Measurements from ENCODE around the gene UBXN10.

UBXN10 gene

DNA sequence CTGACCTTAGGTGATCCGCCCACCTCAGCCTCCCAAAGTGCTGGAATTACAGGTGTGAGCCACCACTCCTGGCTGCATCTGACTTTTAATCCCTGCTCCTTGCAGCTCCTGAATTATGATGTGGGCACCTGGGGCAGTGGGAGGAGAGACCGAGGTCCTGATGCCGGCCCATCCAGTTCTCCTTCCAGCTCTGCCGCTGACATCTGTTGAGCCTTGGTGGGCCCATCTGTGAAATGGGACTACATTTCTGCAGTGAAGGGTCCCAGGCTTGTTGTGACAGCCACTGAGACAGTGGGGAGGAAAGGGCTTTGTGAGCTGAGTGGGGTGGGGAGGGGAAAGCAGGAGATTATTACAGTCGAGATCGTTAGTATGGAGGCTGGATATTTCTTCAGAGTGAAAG lies 34.9 kb upstream of the UBXN10 start:
- no peak for DNase-seq (ENCODE audit: extremely low spot score, insufficient read length, low read depth)
- no peak for FAIRE-seq

- FAIRE-seq (peak; percentile 82), DNase-seq (ENCODE audit: extremely low spot score, insufficient read length, low read depth) (peak; percentile 87)
Observed at GRCh38 chr1:20151906-20152598, 33.8 kb upstream of the UBXN10 start.

DNA sequence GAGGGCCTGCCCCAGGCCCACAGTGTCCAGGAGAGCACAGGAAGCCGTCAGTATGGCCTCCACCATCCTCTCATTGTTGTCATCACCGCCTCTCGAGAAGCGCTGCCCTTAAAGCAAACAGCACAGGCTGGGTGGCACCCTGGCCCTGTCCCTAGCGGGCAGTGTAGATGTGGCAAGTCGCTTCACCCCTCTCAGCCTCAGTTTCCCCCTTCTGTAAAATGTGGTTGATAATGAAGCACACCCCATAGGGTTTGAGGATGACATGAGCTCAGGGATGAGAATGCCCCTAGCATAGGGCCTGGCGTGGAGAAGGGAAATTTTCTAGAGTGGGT lies 33.3 kb upstream of the UBXN10 start:
- no peak for DNase-seq (ENCODE audit: extremely low spot score, insufficient read length, low read depth)
- FAIRE-seq: no peak

- DNase-seq (ENCODE audit: extremely low spot score, insufficient read length, low read depth) (no peak), FAIRE-seq (no peak)
Observed at GRCh38 chr1:20153000-20153418, 32.9 kb upstream of the UBXN10 start.

DNA sequence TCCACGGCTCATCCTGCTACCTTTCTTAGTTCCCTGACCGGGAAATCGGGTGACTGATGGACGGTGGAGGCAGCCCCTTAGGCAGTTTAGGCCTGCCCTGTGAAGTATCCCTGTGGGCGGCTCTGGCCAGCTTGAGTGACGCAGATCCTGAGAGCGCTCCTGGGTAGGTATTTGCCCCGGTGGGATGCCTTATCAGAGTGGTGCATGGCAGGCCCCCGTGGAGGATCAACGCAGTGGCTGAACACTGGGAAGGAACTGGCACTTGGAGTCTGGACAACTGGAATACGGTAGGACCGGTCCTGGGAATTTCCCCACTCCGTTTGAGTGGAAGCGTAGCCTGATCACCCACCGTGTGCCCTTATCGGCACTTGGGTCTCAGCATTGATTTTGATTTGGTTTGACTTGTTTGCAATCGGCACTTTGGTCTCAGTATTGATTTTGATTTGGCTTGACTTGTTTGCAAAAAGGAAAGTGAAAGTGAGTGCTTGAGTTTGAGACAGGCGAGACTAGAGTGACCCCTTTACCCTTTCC lies 31.5 kb upstream of the UBXN10 start:
- FAIRE-seq (no peak), DNase-seq (ENCODE audit: extremely low spot score, insufficient read length, low read depth) (no peak)

GRCh38 chr1:20158358-20159070 lies 27.4 kb upstream of the UBXN10 start:
- DNase-seq (ENCODE audit: extremely low spot score, insufficient read length, low read depth): no peak
- FAIRE-seq: no peak

GRCh38 chr1:20160034-20160433 lies 25.9 kb upstream of the UBXN10 start:
- DNase-seq (ENCODE audit: extremely low spot score, insufficient read length, low read depth) (no peak), FAIRE-seq (no peak)

DNA sequence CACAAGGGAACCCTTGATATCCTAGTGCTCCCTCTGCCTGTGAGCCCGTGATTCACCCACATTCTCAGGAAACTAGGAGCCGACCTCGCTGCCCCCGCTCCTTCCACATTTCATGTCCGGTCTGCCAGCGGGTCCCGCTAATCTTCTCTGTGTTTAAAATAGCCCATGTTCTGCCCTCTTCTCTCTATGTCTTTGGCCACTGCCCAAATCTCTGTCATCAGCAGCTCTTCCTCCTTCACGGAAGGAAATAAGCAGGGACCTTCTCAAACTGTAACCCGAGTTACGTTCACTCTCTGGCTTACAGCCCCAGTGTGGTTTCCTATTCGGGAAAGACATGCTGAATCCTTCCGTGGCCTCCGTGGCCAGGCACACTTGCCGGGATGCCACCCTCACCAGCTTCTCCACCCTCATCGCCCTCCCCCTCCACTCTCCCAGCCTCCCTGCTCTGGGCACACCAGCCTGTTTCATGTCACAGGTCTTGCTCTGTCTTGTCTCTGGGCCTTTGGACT lies 21.1 kb upstream of the UBXN10 start:
- DNase-seq (ENCODE audit: extremely low spot score, insufficient read length, low read depth): no peak
- FAIRE-seq: no peak

DNA sequence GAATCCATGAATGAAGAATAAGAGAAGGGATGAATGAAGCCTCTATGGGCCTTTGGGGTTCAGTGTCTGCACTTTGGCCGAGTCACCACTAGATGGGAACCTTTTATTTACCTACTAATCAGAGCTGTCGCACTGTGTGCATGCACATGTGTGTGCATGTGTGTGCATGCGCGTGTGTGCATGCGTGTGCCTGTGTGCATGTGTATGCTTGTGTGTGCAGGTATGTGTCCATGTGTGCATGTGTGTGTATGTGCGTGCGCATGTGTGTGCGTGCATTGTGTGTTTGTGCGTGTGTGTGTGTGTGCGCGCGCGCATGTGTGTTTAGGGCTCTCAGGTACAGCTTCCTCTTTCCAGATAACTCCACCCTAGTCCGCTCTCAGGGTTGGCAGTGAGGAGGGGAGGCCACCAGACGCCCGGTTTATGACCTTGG lies 20.4 kb upstream of the UBXN10 start:
- no peak for FAIRE-seq

GRCh38 chr1:20166051-20166450 lies 19.8 kb upstream of the UBXN10 start:
- no peak for FAIRE-seq
- no peak for DNase-seq (ENCODE audit: extremely low spot score, insufficient read length, low read depth)

More for the DNA sequence above, 20.4 kb upstream of the UBXN10 start:
- no peak for DNase-seq (ENCODE audit: extremely low spot score, insufficient read length, low read depth)

DNA sequence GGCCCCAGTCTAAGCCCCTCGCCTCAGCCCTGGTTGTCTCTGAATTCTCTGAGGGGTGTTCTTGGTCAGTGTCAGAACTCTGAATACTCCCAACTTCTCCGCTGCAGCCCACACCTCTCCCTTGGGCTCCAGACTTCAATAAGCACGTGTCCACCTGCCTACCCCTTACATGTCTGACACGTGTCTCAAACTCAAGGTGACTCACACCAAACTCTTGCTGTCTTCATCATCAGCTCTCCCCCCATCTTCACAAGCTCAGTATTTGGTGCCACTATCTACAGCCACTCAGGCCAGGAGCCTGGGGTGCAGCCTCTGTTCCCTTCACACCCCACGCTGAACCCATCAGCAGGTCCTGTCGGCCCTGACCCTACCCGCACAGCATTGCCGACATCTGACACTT lies 18.8 kb upstream of the UBXN10 start:
- DNase-seq (ENCODE audit: extremely low spot score, insufficient read length, low read depth) (no peak), FAIRE-seq (no peak)

DNA sequence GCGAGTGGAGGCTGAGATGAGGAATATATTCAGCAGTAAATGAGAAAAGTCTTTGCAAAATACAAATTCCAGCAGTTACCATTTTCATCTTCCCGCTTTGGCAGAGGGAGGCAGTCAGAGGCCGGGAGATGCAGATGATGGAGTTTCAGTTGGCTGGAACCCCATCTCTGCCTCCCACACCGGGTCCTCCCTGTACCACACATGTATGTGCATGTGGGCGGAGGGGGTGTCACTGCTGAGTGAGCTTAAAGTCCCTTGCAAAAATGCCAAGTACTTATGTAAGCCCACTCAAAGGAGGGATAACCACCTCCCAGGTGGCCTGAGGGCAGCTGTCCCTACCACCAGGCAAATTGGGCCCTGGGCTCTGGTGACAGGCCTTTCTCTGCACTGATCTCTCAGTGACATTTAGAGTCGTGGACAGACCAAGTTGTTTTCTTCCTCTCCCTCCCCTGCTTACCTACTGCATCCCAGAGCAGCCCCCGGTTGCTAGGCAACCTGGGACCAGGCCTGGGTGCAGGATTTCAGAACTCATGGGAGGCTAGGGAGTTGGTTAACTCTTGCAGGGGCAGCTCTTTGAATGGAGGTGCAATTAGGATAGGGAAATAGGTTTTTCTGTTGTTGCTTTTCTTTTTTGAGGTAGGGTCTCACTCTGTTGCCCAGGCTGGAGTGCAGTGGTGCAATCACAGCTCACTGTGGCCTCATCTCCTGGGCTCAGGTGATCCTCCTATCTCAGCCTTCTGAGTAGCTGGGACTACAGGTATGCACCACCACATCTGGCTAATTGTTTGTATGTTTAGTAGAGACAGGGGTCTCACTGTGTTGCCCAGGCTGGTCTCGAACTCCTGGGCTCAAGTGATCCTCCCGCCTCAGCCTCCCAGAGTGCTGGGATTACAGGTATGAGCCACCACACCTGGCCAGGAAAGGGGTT lies 17.1 kb upstream of the UBXN10 start:
- DNase-seq (ENCODE audit: extremely low spot score, insufficient read length, low read depth): no peak
- FAIRE-seq: no peak

GRCh38 chr1:20169932-20170331 lies 16.0 kb upstream of the UBXN10 start:
- no peak for DNase-seq (ENCODE audit: extremely low spot score, insufficient read length, low read depth)
- FAIRE-seq: no peak

DNA sequence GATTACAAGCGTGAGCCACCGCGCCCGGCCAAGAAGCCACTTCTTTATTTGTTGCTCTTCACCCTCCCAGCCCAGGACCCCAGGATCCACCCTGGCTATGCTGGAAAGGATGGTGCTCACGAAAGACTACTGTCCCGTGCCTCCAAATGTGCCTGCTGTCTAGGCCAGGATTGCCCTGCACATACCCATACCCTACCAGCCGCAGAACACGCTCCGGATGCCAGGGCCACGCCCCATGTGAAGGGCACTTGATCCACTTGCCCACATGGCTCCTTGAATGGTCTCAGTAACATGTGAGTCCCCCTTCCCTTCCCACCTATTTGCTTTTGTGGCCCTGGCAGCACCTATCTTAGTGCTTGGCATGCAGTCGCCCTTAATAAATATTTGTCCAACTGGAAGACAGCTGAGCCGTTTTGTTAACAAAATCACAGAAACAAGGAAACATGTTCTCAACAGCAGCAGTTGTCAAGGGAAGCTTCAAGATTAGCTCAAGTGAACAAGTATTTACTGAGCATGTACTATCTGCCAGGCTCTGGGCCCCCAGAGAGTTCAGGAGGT lies 13.8 kb upstream of the UBXN10 start:
- FAIRE-seq (no peak), DNase-seq (ENCODE audit: extremely low spot score, insufficient read length, low read depth) (no peak)

DNA sequence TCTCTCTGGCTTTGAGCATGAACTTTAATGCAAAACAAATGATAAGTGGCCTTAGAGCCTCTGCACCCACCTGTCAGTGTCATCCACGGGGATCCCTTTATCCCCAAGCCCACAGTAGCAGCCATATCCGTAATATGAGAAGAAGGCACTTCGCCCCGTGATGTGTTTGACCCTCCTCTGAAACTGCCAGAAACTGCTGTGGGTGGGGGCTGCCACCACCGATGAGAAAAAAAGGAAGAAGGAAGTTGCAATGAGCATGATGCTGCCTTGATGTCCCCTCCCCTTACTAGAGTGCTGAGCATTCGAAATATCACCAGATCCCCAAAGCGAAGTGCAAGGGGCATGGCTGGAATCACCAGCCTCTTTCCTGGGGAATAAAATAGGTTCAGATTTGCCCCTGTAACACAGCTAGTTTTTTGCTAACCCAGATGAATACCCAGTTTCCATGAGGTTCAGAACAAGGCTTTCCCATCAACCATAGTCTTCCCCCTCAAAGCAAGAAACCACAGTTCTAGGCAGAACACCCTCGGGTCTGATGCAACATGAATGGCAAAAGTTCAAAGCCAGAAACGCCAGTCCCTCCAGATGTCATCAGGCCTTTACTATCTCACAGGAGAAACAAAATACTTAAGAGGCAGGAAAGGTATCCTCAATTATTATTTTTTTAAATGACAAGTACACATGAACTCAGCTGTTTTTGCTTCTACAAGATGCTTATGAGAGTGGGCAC lies 10.8 kb upstream of the UBXN10 start:
- FAIRE-seq: no peak
- no peak for DNase-seq (ENCODE audit: extremely low spot score, insufficient read length, low read depth)

- DNase-seq (ENCODE audit: extremely low spot score, insufficient read length, low read depth) (no peak), FAIRE-seq (no peak)
Observed at GRCh38 chr1:20178634-20179370, 7.1 kb upstream of the UBXN10 start.

GRCh38 chr1:20179371-20180128 lies 6.3 kb upstream of the UBXN10 start:
- FAIRE-seq: no peak
- no peak for DNase-seq (ENCODE audit: extremely low spot score, insufficient read length, low read depth)
